H1 (cell line): ENCODE results near the gene GSTT4. TPM values are rescaled to one million over a fixed set of nuclear protein-coding genes. Genes with fewer than 3 reads are reported as not detected.
"Not testable (repeated sequence)": the region's sequence is repeated elsewhere in the genome, so short reads cannot be mapped to it uniquely, and the experiment has no call there.

ENCODE experiments used
- CTCF ChIA-PET: fragments of 300-600 bp; sonication (Branson Sonifier 250); formaldehyde crosslinking; loops from one replicate; lab custom pipeline; 2021; ENCODE audit not compliant: partially characterized antibody; lab: Charles Lee
- POLR2A ChIA-PET: fragments of 300-600 bp; sonication (Branson Sonifier 250); formaldehyde crosslinking; loops from one replicate; lab custom pipeline; 2021; ENCODE audit warnings: inconsistent platforms; ENCODE audit not compliant: partially characterized antibody; lab: Charles Lee
- DNase-seq, 2 experiments: peaks; one replicate each; pipeline versions ENCODE4 v3.0.0 to v3.0.0-alpha.2; 2010 to 2022; ENCODE audit warnings: low spot score in 2 of 2, low read depth in 1 of 2, mixed read lengths in 1 of 2
- FAIRE-seq: peaks from 2 replicates; lab custom pipeline; 2011; peaks lifted over from hg19 to GRCh38; lab: Jason Lieb, UNC
- H2AFZ ChIP-seq: 2 replicates; pipeline ENCODE4 v1.8.1; 2012; ENCODE audit warnings: low read length, inconsistent platforms
- H2AK5ac ChIP-seq: 2 replicates; pipeline ENCODE4 v1.6.1; 2013; ENCODE audit warnings: low read depth, low read length
- H2BK120ac ChIP-seq: replicated peaks from 2 replicates; pipeline ENCODE3; 2013; ENCODE audit warnings: low read depth, low read length, inconsistent platforms
- H2BK12ac ChIP-seq: 2 replicates; pipeline ENCODE4 v1.6.1; 2013; ENCODE audit warnings: low read depth, low read length
- H2BK15ac ChIP-seq: 2 replicates; pipeline ENCODE4 v1.6.1; 2013; ENCODE audit warnings: low read length
- H2BK20ac ChIP-seq: 2 replicates; pipeline ENCODE4 v1.6.1; 2013; ENCODE audit warnings: low read length
- H2BK5ac ChIP-seq: 2 replicates; pipeline ENCODE4 v1.6.1; 2013; ENCODE audit warnings: low read depth, low read length
- H3K14ac ChIP-seq: 2 replicates; pipeline ENCODE4 v1.6.1; 2013; ENCODE audit warnings: inconsistent platforms; ENCODE audit not compliant: insufficient read length
- H3K18ac ChIP-seq: 2 replicates; pipeline ENCODE4 v1.6.1; 2013; ENCODE audit warnings: low read length; ENCODE audit errors: extremely low read depth
- H3K23ac ChIP-seq: 2 replicates; pipeline ENCODE4 v1.6.1; 2013; ENCODE audit warnings: inconsistent platforms; ENCODE audit not compliant: insufficient read length
- H3K23me2 ChIP-seq: 2 replicates; pipeline ENCODE4 v1.6.1; 2013; ENCODE audit warnings: low read depth, low read length
- H3K27ac ChIP-seq: 2 replicates; pipeline ENCODE4 v1.6.1; 2011; ENCODE audit warnings: low read depth, low read length, inconsistent platforms
- H3K27me3 ChIP-seq, 4 experiments: replicated peaks in 1 of 4; 1 replicate in 1 of 4; 2 replicates in 3 of 4; pipeline versions ENCODE4 v1.6.1 to v1.8.1; 2011 to 2013; ENCODE audit warnings: low read length in 3 of 4, mild to moderate bottlenecking in 3 of 4, inconsistent platforms in 2 of 4, mixed read lengths in 2 of 4, moderate library complexity in 1 of 4; ENCODE audit not compliant: control insufficient read depth in 3 of 4, insufficient read depth in 3 of 4; ENCODE audit errors: extremely low read depth in 1 of 4
- H3K36me3 ChIP-seq, 4 experiments: 2 replicates each; pipeline versions ENCODE4 v1.6.1 to v1.8.1; 2011 to 2013; ENCODE audit warnings: mild to moderate bottlenecking in 4 of 4, low read length in 3 of 4, moderate library complexity in 2 of 4, control low read depth in 1 of 4, inconsistent platforms in 1 of 4; ENCODE audit not compliant: insufficient read depth in 4 of 4, control insufficient read depth in 2 of 4
- H3K4ac ChIP-seq: replicated peaks from 2 replicates; pipeline ENCODE3; 2013; ENCODE audit warnings: low read length, low read depth, mixed read lengths, inconsistent platforms; ENCODE audit not compliant: insufficient read length
- H3K4me1 ChIP-seq, 4 experiments: replicated peaks in 1 of 4; 1 replicate in 1 of 4; 2 replicates in 3 of 4; pipeline versions ENCODE4 v1.6.1 to v1.8.1; 2011 to 2013; ENCODE audit warnings: low read length in 3 of 4, inconsistent platforms in 2 of 4, mixed read lengths in 1 of 4; ENCODE audit not compliant: insufficient read depth in 4 of 4, control insufficient read depth in 3 of 4
- H3K4me2 ChIP-seq, 2 experiments: 2 replicates each; pipeline versions ENCODE4 v1.6.1 to v1.8.1; 2011 to 2013; ENCODE audit warnings: low read depth in 2 of 2, low read length in 2 of 2, control low read depth in 1 of 2, inconsistent platforms in 1 of 2, mild to moderate bottlenecking in 1 of 2; ENCODE audit not compliant: insufficient read depth in 1 of 2
- H3K4me3 ChIP-seq, 4 experiments: fragments of 200-600, 300-600 bp in 1 of 4; sonication (generic), shearing (Covaris generic), sonication (Bioruptor Twin) in 1 of 4; 2 replicates each; pipeline versions ENCODE4 v1.5.1 to v1.8.1; 2011 to 2016; ENCODE audit warnings: low read length in 4 of 4, low read depth in 3 of 4, control low read depth in 2 of 4, inconsistent platforms in 2 of 4, mild to moderate bottlenecking in 2 of 4, mixed read lengths in 1 of 4, moderate library complexity in 1 of 4; ENCODE audit not compliant: insufficient read depth in 2 of 4; ENCODE audit errors: extremely low read depth in 1 of 4
- H3K56ac ChIP-seq: replicated peaks from 2 replicates; pipeline ENCODE3; 2013; ENCODE audit warnings: low read depth, mild to moderate bottlenecking, mixed read lengths, low read length, inconsistent platforms; ENCODE audit not compliant: insufficient read length
- H3K79me1 ChIP-seq: 2 replicates; pipeline ENCODE4 v1.6.1; 2013; ENCODE audit warnings: low read depth, low read length, control low read depth
- H3K79me2 ChIP-seq, 2 experiments: 2 replicates each; pipeline versions ENCODE4 v1.6.1 to v1.8.1; 2012 to 2013; ENCODE audit warnings: low read length in 2 of 2, mild to moderate bottlenecking in 2 of 2, inconsistent platforms in 1 of 2; ENCODE audit not compliant: insufficient read depth in 2 of 2, control insufficient read depth in 1 of 2
- H3K9ac ChIP-seq, 4 experiments: replicated peaks in 1 of 4; 1 replicate in 1 of 4; 2 replicates in 3 of 4; pipeline versions ENCODE4 v1.6.1 to v1.8.1; 2011 to 2013; ENCODE audit warnings: low read depth in 3 of 4, low read length in 3 of 4, control low read depth in 2 of 4, mild to moderate bottlenecking in 2 of 4, moderate library complexity in 2 of 4, inconsistent platforms in 1 of 4; ENCODE audit errors: extremely low read depth in 1 of 4
- H3K9me3 ChIP-seq, 2 experiments: 2 replicates each; pipeline versions ENCODE4 v1.6.1 to v1.8.1; 2012 to 2013; ENCODE audit warnings: mild to moderate bottlenecking in 2 of 2, moderate library complexity in 2 of 2, control low read depth in 1 of 2, inconsistent platforms in 1 of 2, low read depth in 1 of 2, low read length in 1 of 2, mixed read lengths in 1 of 2; ENCODE audit not compliant: insufficient read depth in 2 of 2
- H4K20me1 ChIP-seq, 2 experiments: replicated peaks in 1 of 2; 2 replicates each; pipeline versions ENCODE3 to v1.8.1; 2011 to 2013; ENCODE audit warnings: inconsistent platforms in 2 of 2, low read length in 2 of 2, mild to moderate bottlenecking in 1 of 2; ENCODE audit not compliant: insufficient read depth in 2 of 2, control insufficient read depth in 1 of 2
- H4K5ac ChIP-seq: 2 replicates; pipeline ENCODE4 v1.6.1; 2013; ENCODE audit warnings: low read length, low read depth, mixed read lengths, inconsistent platforms; ENCODE audit not compliant: insufficient read length
- H4K8ac ChIP-seq: 2 replicates; pipeline ENCODE4 v1.8.0; 2013; ENCODE audit warnings: mild to moderate bottlenecking, moderate library complexity, low read length, inconsistent platforms; ENCODE audit not compliant: insufficient read depth; ENCODE audit errors: extremely low read depth
- H4K91ac ChIP-seq: replicated peaks from 2 replicates; pipeline ENCODE3; 2013; ENCODE audit warnings: low read length, mixed read lengths, inconsistent platforms; ENCODE audit not compliant: insufficient read length
- JUND ChIP-seq: IDR thresholded peaks from 2 replicates; pipeline ENCODE4 v1.6.1; 2011; ENCODE audit warnings: mild to moderate bottlenecking, improper control_type of control experiment, low read length
- KDM4A ChIP-seq: IDR thresholded peaks from one replicate; pipeline ENCODE4 v1.7.1; 2012; ENCODE audit warnings: low read depth, mild to moderate bottlenecking, moderate library complexity, low read length, inconsistent platforms; ENCODE audit not compliant: severe bottlenecking
- WGBS, 2 experiments: shearing (Covaris generic) in 1 of 2; methylation state at CpG; one replicate each; pipeline versions ENCODE4 v1.1.6 to v1.1.7; 2013 to 2015; ENCODE audit warnings: low lambda C conversion rate in 2 of 2, mixed read lengths in 2 of 2, inconsistent platforms in 1 of 2, low coverage in 1 of 2, missing lambda C conversion rate in 1 of 2; ENCODE audit not compliant: insufficient replicate concordance in 2 of 2, insufficient coverage in 1 of 2, insufficient read length in 1 of 2; ENCODE audit errors: extremely low coverage in 1 of 2, missing lambda C conversion rate in 1 of 2; 5-methylcytosine and 5-hydroxymethylcytosine counted together
- polyA plus RNA-seq, 7 experiments: library from polyadenylated mRNA; depleted of rRNA in 3 of 7; stranded (reverse) in 5 of 7; unstranded in 2 of 7; fragments of >200 nt in 5 of 7; fragments of 200-250 nt in 2 of 7; gene quantifications; 1 replicate in 5 of 7; 2 replicates in 1 of 7; 4 replicates in 1 of 7; pipeline versions ENCODE4 v1.2.1 to v1.2.3, GENCODE V29; 2011 to 2013; ENCODE audit warnings: missing spikeins in 2 of 7, mixed read lengths in 2 of 7
- total RNA-seq: library from RNA; stranded (reverse); fragmentation: NEBNext Ultra II Directional; extraction: Animal tissue kit (Norgen Biotek cat#: 25700); gene quantifications from 2 replicates; pipeline ENCODE4 v1.2.1, GENCODE V29; 2021
- TF ChIP-seq, protein P1 (sequence below): IDR thresholded peaks from 2 replicates; pipeline ENCODE4 v1.6.1; 2011; ENCODE audit warnings: low read depth, mild to moderate bottlenecking, low read length; ENCODE audit not compliant: insufficient read depth
- TF ChIP-seq, protein P2 (sequence below): IDR thresholded peaks from 2 replicates; pipeline ENCODE4 v1.6.1; 2012; ENCODE audit warnings: inconsistent platforms

GSTT4 gene
- total and polyA plus RNA-seq, 2 of the 8 experiments (the other 6 are each of a cell fraction or from before 2014, with no cell fraction given): 0.14 TPM; not detected in 1

GRCh38 chr22:23984430-23984829, 20.8 kb downstream of the GSTT4 start (continued):
- TF ChIP-seq, protein P1, sequence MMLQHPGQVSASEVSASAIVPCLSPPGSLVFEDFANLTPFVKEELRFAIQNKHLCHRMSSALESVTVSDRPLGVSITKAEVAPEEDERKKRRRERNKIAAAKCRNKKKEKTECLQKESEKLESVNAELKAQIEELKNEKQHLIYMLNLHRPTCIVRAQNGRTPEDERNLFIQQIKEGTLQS: no peak
- TF ChIP-seq, protein P2, sequence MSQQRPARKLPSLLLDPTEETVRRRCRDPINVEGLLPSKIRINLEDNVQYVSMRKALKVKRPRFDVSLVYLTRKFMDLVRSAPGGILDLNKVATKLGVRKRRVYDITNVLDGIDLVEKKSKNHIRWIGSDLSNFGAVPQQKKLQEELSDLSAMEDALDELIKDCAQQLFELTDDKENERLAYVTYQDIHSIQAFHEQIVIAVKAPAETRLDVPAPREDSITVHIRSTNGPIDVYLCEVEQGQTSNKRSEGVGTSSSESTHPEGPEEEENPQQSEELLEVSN: peak; percentile 38; the same call in 1 of the 2 replicates
- TF ChIP-seq KDM4A: no peak
- no peak for TF ChIP-seq JUND

- H3K79me2 ChIP-seq, H3K4me1 ChIP-seq, H3K56ac ChIP-seq, H2BK5ac ChIP-seq, H3K23ac ChIP-seq, H4K91ac ChIP-seq, H2AK5ac ChIP-seq, H3K18ac ChIP-seq, H3K27ac ChIP-seq, CTCF ChIA-PET, H3K4me3 ChIP-seq, H3K23me2 ChIP-seq, H3K14ac ChIP-seq, H3K36me3 ChIP-seq, H2BK15ac ChIP-seq, H2AFZ ChIP-seq, H2BK12ac ChIP-seq, H3K9ac ChIP-seq, H3K4ac ChIP-seq, H3K27me3 ChIP-seq, H2BK120ac ChIP-seq, H4K8ac ChIP-seq, POLR2A ChIA-PET, H2BK20ac ChIP-seq, H3K9me3 ChIP-seq, H3K79me1 ChIP-seq, H4K5ac ChIP-seq, H4K20me1 ChIP-seq, FAIRE-seq: not testable (repeated sequence)
- H3K4me2 ChIP-seq: peak overlapping the region in 1 of 2 experiments; percentile 13; a peak in 1 of 4 replicates
- WGBS, 2 experiments: 52% methylated on average over 5 of the region's 7 CpGs; no CpG with 5 or more reads in 1 of the 2 experiments
- peak in 1 of 2 experiments; percentile 49 for DNase-seq
Measured at GRCh38 chr22:23980567-23980966, 24.7 kb downstream of the GSTT4 start.
